HG03064 (cell line): Measurements from ENCODE around the gene TBRG4.

Experiments
- ATAC-seq: cut with Tn5 transposase; IDR thresholded peaks from one replicate; pipeline ENCODE4 v1.9.1; 2021; ENCODE audit warnings: low read depth; ENCODE audit not compliant: unreplicated experiment

Gene TBRG4

GRCh38 chr7:45078125-45078681 is 33.3 kb downstream of the TBRG4 start:
- ATAC-seq = no peak

- no peak for ATAC-seq
Measured at GRCh38 chr7:45077579-45077978, 33.9 kb downstream of the TBRG4 start.

GRCh38 chr7:45076946-45077345 is 34.6 kb downstream of the TBRG4 start:
- ATAC-seq = no peak

GRCh38 chr7:45075871-45076796 is 35.4 kb downstream of the TBRG4 start:
- no peak for ATAC-seq

- ATAC-seq = no peak
Measured at GRCh38 chr7:45075355-45075644, 36.2 kb downstream of the TBRG4 start.

GRCh38 chr7:45074528-45075354 is 36.8 kb downstream of the TBRG4 start:
- ATAC-seq = no peak

GRCh38 chr7:45073786-45074527 is 37.5 kb downstream of the TBRG4 start:
- no peak for ATAC-seq

- no peak for ATAC-seq
Measured at GRCh38 chr7:45073031-45073785, 38.3 kb downstream of the TBRG4 start.

GRCh38 chr7:45072131-45073030 is 39.1 kb downstream of the TBRG4 start:
- ATAC-seq = no peak

- ATAC-seq = no peak
Measured at GRCh38 chr7:45071528-45071927, 40.0 kb downstream of the TBRG4 start.

- no peak for ATAC-seq
Measured at GRCh38 chr7:45070254-45070642, 41.2 kb downstream of the TBRG4 start.

GRCh38 chr7:45069444-45070253 is 41.8 kb downstream of the TBRG4 start:
- no peak for ATAC-seq

- no peak for ATAC-seq
Measured at GRCh38 chr7:45068236-45069023, 43.1 kb downstream of the TBRG4 start.

GRCh38 chr7:45067582-45067981 is 43.9 kb downstream of the TBRG4 start:
- no peak for ATAC-seq

- no peak for ATAC-seq
Measured at GRCh38 chr7:45066409-45066808, 45.1 kb downstream of the TBRG4 start.

- ATAC-seq = no peak
Measured at GRCh38 chr7:45065031-45065995, 46.2 kb downstream of the TBRG4 start.
